CD4-positive, alpha-beta memory T cell (primary cell): ENCODE measurements around the gene ARRDC3. TPM values are rescaled to one million over a fixed set of nuclear protein-coding genes. Genes with fewer than 3 reads are reported as not detected.
"Not testable (repeated sequence)": the region's sequence is repeated elsewhere in the genome, so short reads cannot be mapped to it uniquely, and the experiment has no call there.

ENCODE experiments used
- CTCF ChIA-PET: fragments of 350-600 bp; sonication (Branson Sonifier 250); formaldehyde crosslinking; loops from one replicate; lab custom pipeline; 2021; ENCODE audit warnings: inconsistent platforms; ENCODE audit not compliant: partially characterized antibody; lab: Charles Lee
- POLR2A ChIA-PET: fragments of 350-600 bp; sonication (Branson Sonifier 250); formaldehyde crosslinking; loops from one replicate; lab custom pipeline; 2021; ENCODE audit not compliant: partially characterized antibody; lab: Charles Lee
- DNase-seq, 5 donors: peaks; one replicate each; pipeline versions ENCODE4 v3.0.0 to v3.0.0-alpha.2; 2020 to 2022; ENCODE audit warnings: mixed read lengths in 1 of 5
- H3K27ac ChIP-seq: one replicate; pipeline ENCODE4 v1.7.0; 2013; ENCODE audit warnings: low read depth, low read length
- H3K27me3 ChIP-seq: 2 replicates; pipeline ENCODE4 v1.7.0; 2013; ENCODE audit warnings: mild to moderate bottlenecking, low read length, moderate library complexity; ENCODE audit not compliant: insufficient read depth
- H3K36me3 ChIP-seq: 2 replicates; pipeline ENCODE4 v1.7.0; 2013; ENCODE audit warnings: mild to moderate bottlenecking, low read length, moderate library complexity; ENCODE audit not compliant: insufficient read depth
- H3K4me1 ChIP-seq: 2 replicates; pipeline ENCODE4 v1.7.0; 2013; ENCODE audit warnings: mild to moderate bottlenecking, low read length, moderate library complexity; ENCODE audit not compliant: insufficient read depth
- H3K4me3 ChIP-seq, 2 donors: one replicate each; pipeline ENCODE4 v1.7.0; 2013; ENCODE audit warnings: low read length in 2 of 2, mild to moderate bottlenecking in 1 of 2
- H3K9me3 ChIP-seq, 2 donors: one replicate each; pipeline ENCODE4 v1.7.0; 2013; ENCODE audit warnings: low read length in 2 of 2, control low read depth in 1 of 2; ENCODE audit not compliant: control insufficient read depth in 1 of 2
- H3K27ac Mint-ChIP-seq, 7 donors: one replicate each; pipeline ENCODE4 v1.8.0; 2020 to 2021; ENCODE audit warnings: mixed read lengths in 7 of 7, mild to moderate bottlenecking in 6 of 7, inconsistent platforms in 3 of 7, moderate library complexity in 3 of 7
- H3K27me3 Mint-ChIP-seq, 2 donors: one replicate each; pipeline ENCODE4 v1.8.0; 2020 to 2021; ENCODE audit warnings: mixed read lengths in 2 of 2
- H3K36me3 Mint-ChIP-seq, 2 donors: one replicate each; pipeline ENCODE4 v1.8.0; 2020 to 2021; ENCODE audit warnings: mixed read lengths in 2 of 2, inconsistent platforms in 1 of 2, mild to moderate bottlenecking in 1 of 2
- H3K4me1 Mint-ChIP-seq, 4 donors: one replicate each; pipeline ENCODE4 v1.8.0; 2020 to 2021; ENCODE audit warnings: mixed read lengths in 4 of 4, mild to moderate bottlenecking in 1 of 4
- H3K4me3 Mint-ChIP-seq, 8 donors: one replicate each; pipeline ENCODE4 v1.8.0; 2020 to 2021; ENCODE audit warnings: mixed read lengths in 8 of 8, mild to moderate bottlenecking in 7 of 8, moderate library complexity in 6 of 8, inconsistent platforms in 3 of 8
- H3K9me3 Mint-ChIP-seq, 8 donors: one replicate each; pipeline ENCODE4 v1.8.0; 2020 to 2021; ENCODE audit warnings: mixed read lengths in 8 of 8, mild to moderate bottlenecking in 5 of 8, inconsistent platforms in 3 of 8, moderate library complexity in 1 of 8
- intact Hi-C: fragments of 100-400 bp; cut with micrococcal nuclease; formaldehyde crosslinking; loops from one replicate; pipeline ENCODE4 v1.15.1; 2023
- polyA plus RNA-seq, 2 donors: library from polyadenylated mRNA; unstranded; fragments of 300-500 nt; fragmentation: Illumina TruSeq; gene quantifications; one replicate each; pipeline ENCODE4 v1.2.3, GENCODE V29; 2021
- total RNA-seq, 2 experiments: library from RNA; stranded (reverse); gene quantifications; one replicate each; pipeline ENCODE4 v1.2.3, GENCODE V29; 2021

Gene ARRDC3
- total and polyA plus RNA-seq, 4 experiments from 2014 or later: 46.7 to 130 (median 95.0) TPM

- H3K27ac ChIP-seq, H3K4me3 Mint-ChIP-seq, H3K27me3 ChIP-seq, intact Hi-C loops, H3K4me3 ChIP-seq, CTCF ChIA-PET, DNase-seq, H3K27ac Mint-ChIP-seq, H3K9me3 ChIP-seq, POLR2A ChIA-PET, H3K4me1 Mint-ChIP-seq, H3K36me3 ChIP-seq, H3K4me1 ChIP-seq, H3K9me3 Mint-ChIP-seq, H3K36me3 Mint-ChIP-seq, H3K27me3 Mint-ChIP-seq: not testable (repeated sequence)
Observed at GRCh38 chr5:91354867-91355266, 28.2 kb downstream of the ARRDC3 start.

GRCh38 chr5:91352831-91353695, 30.1 kb downstream of the ARRDC3 start:
- CTCF ChIA-PET: interaction anchor here (1.4 kb wide), 1 partner anchor 12 kb away, joined by 4 read pairs; no protein-coding TSS in a partner anchor
- H3K27ac Mint-ChIP-seq: no peak overlapping the region

GRCh38 chr5:91345461-91345860, 37.7 kb downstream of the ARRDC3 start:
- Histone ChIP-seq H3K36me3 (no peaks in the 10 kb centered on the region), H3K9me3 (no peaks in the 10 kb centered on the region), H3K27ac (no peak overlapping the region), H3K4me1 (no peaks in the 10 kb centered on the region), H3K4me3 (no peak overlapping the region), H3K27me3 (no peaks in the 10 kb centered on the region)
- POLR2A ChIA-PET: no interaction called here
- intact Hi-C loops: no loop called here
- H3K27me3 Mint-ChIP-seq: peaks cover 0 to 1% of the 10 kb centered on the region in 2 donors
- DNase-seq: no peak
- H3K27ac Mint-ChIP-seq: peak overlapping the region in 1 of 7 donors; percentile 27
- H3K4me3 Mint-ChIP-seq: no peak overlapping the region
- CTCF ChIA-PET: no interaction called here
- H3K9me3 Mint-ChIP-seq: peaks cover 0 to 8% (median 2%) of the 10 kb centered on the region in 8 donors
- H3K4me1 Mint-ChIP-seq: peaks cover 0 to 1% (median 0%) of the 10 kb centered on the region in 4 donors
- peaks cover 0 to 5% of the 10 kb centered on the region in 2 donors for H3K36me3 Mint-ChIP-seq

More at GRCh38 chr5:91352831-91353695, 30.1 kb downstream of the ARRDC3 start:
- H3K9me3 Mint-ChIP-seq: peaks cover 0 to 7% (median 1%) of the 10 kb centered on the region in 8 donors
- no peaks in the 10 kb centered on the region for H3K4me1 ChIP-seq
- peaks cover 0 to 4% of the 10 kb centered on the region in 2 donors for H3K27me3 Mint-ChIP-seq
- no peaks in the 10 kb centered on the region for H3K4me1 Mint-ChIP-seq
- no peak overlapping the region for H3K27ac ChIP-seq
- intact Hi-C loops: no loop called here
- peaks cover under 1 to 5% of the 10 kb centered on the region in 2 donors for H3K36me3 Mint-ChIP-seq
- no peaks in the 10 kb centered on the region for H3K9me3 ChIP-seq
- H3K27me3 ChIP-seq: no peaks in the 10 kb centered on the region
- DNase-seq: no peak
- H3K4me3 ChIP-seq: no peak overlapping the region
- H3K36me3 ChIP-seq: no peaks in the 10 kb centered on the region
- POLR2A ChIA-PET: interaction anchor here (0.7 to 1.8 kb wide), 2 partner anchors 27 to 30 kb away, joined by 3 to 4 read pairs; partner anchors contain the start of gene ARRDC3
- no peak overlapping the region for H3K4me3 Mint-ChIP-seq

GRCh38 chr5:91344661-91345200, 38.4 kb downstream of the ARRDC3 start:
- POLR2A ChIA-PET, H3K27me3 Mint-ChIP-seq, DNase-seq, H3K27ac ChIP-seq, H3K4me3 Mint-ChIP-seq, H3K36me3 Mint-ChIP-seq, H3K27ac Mint-ChIP-seq, H3K9me3 ChIP-seq, H3K4me1 Mint-ChIP-seq, H3K27me3 ChIP-seq, H3K4me1 ChIP-seq, H3K36me3 ChIP-seq, intact Hi-C loops, H3K4me3 ChIP-seq, H3K9me3 Mint-ChIP-seq: not testable (repeated sequence)
- CTCF ChIA-PET: interaction anchor here (0.8 kb wide), 1 partner anchor 22 kb away, joined by 3 read pairs; no protein-coding TSS in a partner anchor

- H3K27me3 Mint-ChIP-seq: peaks cover 0 to 1% of the 10 kb centered on the region in 2 donors
- peaks cover 0 to 5% of the 10 kb centered on the region in 2 donors for H3K36me3 Mint-ChIP-seq
- Histone ChIP-seq H3K9me3 (no peaks in the 10 kb centered on the region), H3K27me3 (no peaks in the 10 kb centered on the region), H3K27ac (no peak overlapping the region), H3K4me3 (no peak overlapping the region), H3K4me1 (no peaks in the 10 kb centered on the region), H3K36me3 (no peaks in the 10 kb centered on the region)
- ChIA-PET CTCF (interaction anchor here (0.8 kb wide), 1 partner anchor 23 kb away, joined by 3 read pairs; no protein-coding TSS in a partner anchor), POLR2A (no interaction called here)
- peaks cover 0 to 8% (median 2%) of the 10 kb centered on the region in 8 donors for H3K9me3 Mint-ChIP-seq
- no peak overlapping the region for H3K27ac Mint-ChIP-seq
- H3K4me3 Mint-ChIP-seq: peak overlapping the region in 1 of 8 donors; percentile 26
- no peak for DNase-seq
- intact Hi-C loops: no loop called here
- peaks cover 0 to 1% (median 0%) of the 10 kb centered on the region in 4 donors for H3K4me1 Mint-ChIP-seq
Observed at GRCh38 chr5:91343916-91344315, 39.2 kb downstream of the ARRDC3 start.

- DNase-seq, POLR2A ChIA-PET, H3K27ac ChIP-seq, H3K27me3 ChIP-seq, H3K9me3 Mint-ChIP-seq, H3K27ac Mint-ChIP-seq, intact Hi-C loops, H3K4me3 Mint-ChIP-seq, H3K9me3 ChIP-seq, H3K36me3 ChIP-seq, H3K27me3 Mint-ChIP-seq, H3K36me3 Mint-ChIP-seq, H3K4me1 ChIP-seq, H3K4me1 Mint-ChIP-seq, H3K4me3 ChIP-seq: not testable (repeated sequence)
- CTCF ChIA-PET: interaction anchor here (0.6 kb wide), 1 partner anchor 28 kb away, joined by 3 read pairs; no protein-coding TSS in a partner anchor
Observed at GRCh38 chr5:91342931-91343330, 40.2 kb downstream of the ARRDC3 start.

GRCh38 chr5:91341154-91341553, 42.0 kb downstream of the ARRDC3 start:
- Mint-ChIP-seq H3K4me3 (no peak overlapping the region), H3K27ac (peak overlapping the region in 1 of 7 donors; percentile 30), H3K36me3 (no peaks in the 10 kb centered on the region), H3K27me3 (peaks cover 0 to 1% of the 10 kb centered on the region in 2 donors), H3K9me3 (peaks cover 0 to 2% (median 0%) of the 10 kb centered on the region in 8 donors), H3K4me1 (peaks cover 0 to 1% (median 0%) of the 10 kb centered on the region in 4 donors)
- DNase-seq: no peak
- Histone ChIP-seq H3K36me3 (no peaks in the 10 kb centered on the region), H3K9me3 (no peaks in the 10 kb centered on the region), H3K27me3 (no peaks in the 10 kb centered on the region), H3K27ac (no peak overlapping the region), H3K4me3 (no peak overlapping the region), H3K4me1 (no peaks in the 10 kb centered on the region)
- POLR2A ChIA-PET: no interaction called here
- CTCF ChIA-PET: interaction anchor here (0.6 to 1.3 kb wide), 4 partner anchors 9 to 80 kb away, joined by 3 to 4 read pairs (median 3); no protein-coding TSS in a partner anchor
- intact Hi-C loops: no loop called here
